ENCODE measurements around the gene ULK4.

Gene ULK4

GRCh38 chr3:41334426-41334825, 627.5 kb downstream of the ULK4 start:
- no peak for DNase-seq

GRCh38 chr3:41331041-41331440, 630.9 kb downstream of the ULK4 start:
- no peak for DNase-seq

DNA sequence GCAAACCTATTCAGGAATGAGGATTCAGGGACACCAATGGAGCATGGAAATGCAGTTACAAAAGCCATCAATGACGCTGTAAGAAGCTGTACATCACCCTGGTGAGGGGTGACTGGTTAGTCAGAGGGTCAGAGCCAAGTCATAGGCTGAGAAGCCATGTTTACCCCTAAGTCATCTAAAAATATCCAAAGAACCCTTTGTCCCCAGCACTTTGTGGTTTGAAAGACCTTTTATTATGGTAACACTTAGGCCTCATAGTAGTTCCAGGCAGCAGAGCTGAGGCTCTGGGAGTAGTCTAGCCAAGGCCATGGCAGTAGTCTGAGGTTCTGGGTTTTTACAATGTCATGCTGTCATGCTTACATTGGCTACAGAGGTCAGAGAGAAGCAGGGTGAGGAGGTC, 631.4 kb downstream of the ULK4 start:
- no peak for DNase-seq

- no peak for DNase-seq
These were observed 632.0 kb downstream of the ULK4 start for GRCh38 chr3:41329881-41330280.

GRCh38 chr3:41328926-41329325, 633.0 kb downstream of the ULK4 start:
- DNase-seq = no peak

GRCh38 chr3:41327718-41328117, 634.2 kb downstream of the ULK4 start:
- no peak for DNase-seq

DNA sequence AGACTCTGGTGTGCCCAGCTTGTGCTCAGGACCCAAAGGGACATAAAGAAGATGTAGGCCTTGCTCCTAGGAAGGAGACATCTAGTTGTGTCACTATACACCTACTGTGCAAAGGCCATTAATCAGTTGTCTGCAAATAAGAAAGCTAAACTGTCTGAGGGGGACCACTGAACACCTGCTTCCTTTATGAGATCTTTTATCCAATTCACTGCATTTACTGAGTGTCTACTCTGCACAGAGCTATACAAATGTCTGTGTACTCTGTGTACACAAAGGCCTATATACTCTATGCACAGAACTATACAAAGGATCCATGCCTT, 637.8 kb downstream of the ULK4 start:
- no peak for DNase-seq

- DNase-seq = no peak
These were observed 638.3 kb downstream of the ULK4 start for GRCh38 chr3:41323467-41324155.

DNA sequence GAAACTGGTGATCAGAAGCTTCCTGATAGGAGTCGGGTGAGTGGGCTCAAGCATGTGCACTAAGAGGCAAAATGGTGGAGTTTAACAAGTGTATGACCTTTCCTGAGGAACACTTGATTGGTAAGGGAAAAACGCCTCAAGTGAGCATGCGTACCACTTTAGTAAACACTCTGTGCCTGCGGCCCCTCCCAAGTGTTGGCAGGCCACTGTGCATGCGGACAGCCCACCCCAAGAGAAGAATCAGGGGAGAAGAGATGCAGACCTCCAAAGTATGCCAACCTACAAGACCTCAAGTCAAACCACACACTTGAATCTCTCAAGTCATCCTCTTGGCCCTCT, 640.3 kb downstream of the ULK4 start:
- no peak for DNase-seq

DNA sequence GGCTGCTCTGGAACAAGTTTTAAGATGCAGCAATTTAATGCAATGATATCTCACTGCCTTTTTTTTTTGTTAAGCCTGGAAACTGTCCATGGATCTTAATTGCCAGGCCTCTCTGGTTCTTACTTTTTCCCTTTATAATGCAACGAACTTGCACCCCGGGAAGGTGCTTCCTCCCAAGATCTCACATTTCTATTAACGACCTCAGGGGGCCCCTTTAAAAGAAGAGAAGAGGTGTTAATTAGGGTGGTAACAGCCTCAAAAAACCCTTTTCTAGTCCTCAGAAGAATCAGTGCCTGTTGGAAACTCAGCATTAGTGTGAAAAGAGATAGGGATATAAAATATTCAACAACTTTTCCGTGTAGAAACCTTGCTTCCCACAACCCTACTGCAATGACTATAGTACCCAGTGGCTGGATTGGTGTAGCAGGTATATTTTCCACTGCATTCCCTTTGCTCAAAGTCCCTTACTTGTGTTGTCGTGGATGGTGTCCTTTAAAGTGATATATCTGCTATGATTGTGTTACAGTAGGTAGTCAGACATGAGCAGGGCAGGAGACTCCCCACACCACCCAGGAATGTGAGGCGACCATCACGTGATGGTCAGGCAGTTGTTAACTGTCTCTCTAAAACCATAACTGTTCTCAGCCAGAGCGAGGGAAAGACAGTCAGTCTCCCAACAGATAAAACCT, 640.8 kb downstream of the ULK4 start:
- no peak for DNase-seq

- no peak for DNase-seq
These were observed 643.4 kb downstream of the ULK4 start for GRCh38 chr3:41318520-41318919.

- DNase-seq = no peak
These were observed 644.2 kb downstream of the ULK4 start for GRCh38 chr3:41317718-41318117.

DNA sequence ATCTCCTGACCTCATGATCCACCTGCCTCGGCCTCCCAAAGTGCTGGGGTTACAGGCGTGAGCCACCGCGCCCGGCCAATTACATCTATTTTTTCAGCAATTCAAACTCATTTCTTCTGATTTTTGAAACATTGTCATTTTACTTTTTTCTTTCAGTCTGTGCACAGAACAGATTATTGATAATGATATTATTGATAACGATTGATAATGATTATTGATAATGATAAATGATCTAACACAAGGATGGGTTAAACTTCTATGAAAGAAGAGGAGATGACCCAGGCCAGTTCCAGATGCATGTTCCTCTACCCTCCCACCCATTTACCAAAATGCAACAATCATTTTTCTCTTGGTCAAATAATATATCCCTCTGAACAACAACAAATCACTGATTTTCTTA, 644.6 kb downstream of the ULK4 start:
- no peak for DNase-seq

- no peak for DNase-seq
These were observed 646.8 kb downstream of the ULK4 start for GRCh38 chr3:41315126-41315525.

GRCh38 chr3:41308119-41308518, 653.8 kb downstream of the ULK4 start:
- DNase-seq = no peak

- no peak for DNase-seq
These were observed 654.8 kb downstream of the ULK4 start for GRCh38 chr3:41307065-41307464.

- DNase-seq = no peak
These were observed 657.3 kb downstream of the ULK4 start for GRCh38 chr3:41304593-41304992.

- DNase-seq = no peak
These were observed 659.6 kb downstream of the ULK4 start for GRCh38 chr3:41302295-41302694.

- no peak for DNase-seq
These were observed 660.4 kb downstream of the ULK4 start for GRCh38 chr3:41301548-41301947.

GRCh38 chr3:41299036-41299435, 662.9 kb downstream of the ULK4 start:
- DNase-seq = no peak

GRCh38 chr3:41297750-41298149, 664.2 kb downstream of the ULK4 start:
- DNase-seq = no peak

DNA sequence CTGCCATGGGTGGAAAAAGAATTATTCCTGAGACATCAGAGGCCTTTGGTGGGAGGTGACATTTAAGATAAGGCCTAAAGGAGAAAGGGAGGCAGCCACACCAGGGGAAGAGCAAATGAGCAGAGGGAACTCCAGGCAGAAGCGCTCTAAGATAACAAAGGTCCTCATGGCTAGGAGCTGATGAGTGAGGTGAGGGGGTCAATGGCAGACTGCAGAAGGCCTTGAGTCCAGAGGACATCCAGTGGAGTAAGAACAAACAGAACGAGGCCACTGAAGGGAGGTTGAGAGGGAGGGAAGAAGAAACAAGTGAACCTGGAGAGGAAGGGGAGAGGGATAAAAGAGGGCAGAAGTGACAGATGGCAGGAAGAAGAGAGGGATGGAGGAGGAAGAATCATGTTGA, 665.3 kb downstream of the ULK4 start:
- DNase-seq = no peak

GRCh38 chr3:41295740-41296139, 666.2 kb downstream of the ULK4 start:
- no peak for DNase-seq

DNA sequence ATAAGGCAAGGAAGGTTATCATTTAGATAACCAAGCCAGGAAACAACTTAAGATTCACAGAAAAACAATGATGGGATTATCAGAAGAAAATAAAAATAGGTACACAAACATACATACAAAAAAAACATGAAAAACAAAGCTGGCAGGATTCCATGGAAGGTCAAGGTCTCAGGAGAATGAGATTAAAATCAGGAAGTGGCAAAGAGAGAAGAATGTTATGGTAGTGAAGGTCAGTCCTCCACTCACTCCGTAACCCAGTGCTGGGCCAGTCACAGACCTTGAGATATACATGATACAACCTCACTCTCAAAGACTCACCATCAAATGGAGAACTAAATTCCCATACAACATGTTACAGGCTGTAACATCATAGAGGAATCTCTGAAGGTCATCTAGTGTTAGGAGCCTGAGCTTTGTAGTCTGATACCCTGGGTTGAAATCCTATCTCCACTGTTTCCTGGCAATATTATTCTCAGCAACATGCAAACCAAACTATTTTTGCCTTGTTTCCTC, 668.7 kb downstream of the ULK4 start:
- DNase-seq = no peak

DNA sequence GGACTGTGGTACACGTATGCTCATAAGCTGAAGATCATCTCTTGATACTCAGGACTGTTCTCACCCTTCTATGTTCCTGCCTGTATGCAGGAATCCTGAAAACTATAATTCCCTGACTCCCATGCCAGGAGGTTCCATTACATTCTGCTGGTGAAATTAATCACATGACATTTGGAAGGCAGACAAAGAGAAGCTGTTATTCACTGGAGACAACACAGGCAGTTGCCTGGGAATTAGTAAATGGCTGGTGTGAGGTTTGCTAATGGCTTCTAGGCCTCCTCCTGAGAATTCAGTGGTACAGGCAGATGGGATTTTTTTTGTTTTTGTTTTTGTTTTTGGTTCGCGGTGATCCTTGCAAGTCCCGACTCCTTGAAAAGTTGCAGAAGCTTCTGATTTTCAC, 671.2 kb downstream of the ULK4 start:
- DNase-seq = no peak
